ENCODE results near the gene EYS. TPM values are rescaled to one million over a fixed set of nuclear protein-coding genes. Genes with fewer than 3 reads are reported as not detected.

Gene EYS
- total RNA-seq, 1 donor from 2014 or later: not detected

DNA sequence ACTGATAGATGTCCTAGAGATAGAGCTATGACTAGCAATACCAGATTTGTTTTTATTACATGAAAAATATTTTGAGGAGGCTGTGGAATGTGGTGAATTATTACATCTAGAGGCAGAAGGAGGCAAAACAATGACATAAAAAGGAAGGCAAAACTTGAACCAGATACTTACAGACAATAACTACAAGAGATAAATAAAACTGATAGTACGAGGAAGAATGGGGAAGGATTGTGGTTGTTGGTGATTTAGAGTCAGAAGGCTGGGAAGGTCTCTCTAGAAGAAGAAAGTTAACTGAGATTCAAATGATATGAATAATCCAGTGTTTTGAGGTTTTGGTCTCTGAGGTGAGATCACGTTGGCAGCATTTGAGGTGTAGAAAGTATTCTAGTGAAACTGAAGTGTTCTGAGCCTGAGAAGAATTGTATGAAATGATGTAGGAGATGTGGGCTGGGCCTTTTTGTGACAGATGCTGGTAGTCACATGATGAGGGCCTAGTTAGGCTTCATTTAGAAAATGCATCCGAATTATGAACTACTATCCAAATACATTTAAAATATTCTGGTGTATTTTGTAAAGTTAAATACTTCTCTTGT lies 589.1 kb downstream of the EYS start:
- Mint-ChIP-seq H3K4me3 (ENCODE audit: unreplicated experiment) (no peak overlapping the region), H3K4me1 (ENCODE audit: unreplicated experiment) (no peaks in the 10 kb centered on the region), H3K27me3 (ENCODE audit: unreplicated experiment) (peaks cover 1% of the 10 kb centered on the region), H3K27ac (ENCODE audit: unreplicated experiment) (no peak overlapping the region), H3K36me3 (ENCODE audit: low read depth, unreplicated experiment) (no peaks in the 10 kb centered on the region), H3K9me3 (ENCODE audit: unreplicated experiment) (no peaks in the 10 kb centered on the region)
- TF ChIP-seq, protein P1, sequence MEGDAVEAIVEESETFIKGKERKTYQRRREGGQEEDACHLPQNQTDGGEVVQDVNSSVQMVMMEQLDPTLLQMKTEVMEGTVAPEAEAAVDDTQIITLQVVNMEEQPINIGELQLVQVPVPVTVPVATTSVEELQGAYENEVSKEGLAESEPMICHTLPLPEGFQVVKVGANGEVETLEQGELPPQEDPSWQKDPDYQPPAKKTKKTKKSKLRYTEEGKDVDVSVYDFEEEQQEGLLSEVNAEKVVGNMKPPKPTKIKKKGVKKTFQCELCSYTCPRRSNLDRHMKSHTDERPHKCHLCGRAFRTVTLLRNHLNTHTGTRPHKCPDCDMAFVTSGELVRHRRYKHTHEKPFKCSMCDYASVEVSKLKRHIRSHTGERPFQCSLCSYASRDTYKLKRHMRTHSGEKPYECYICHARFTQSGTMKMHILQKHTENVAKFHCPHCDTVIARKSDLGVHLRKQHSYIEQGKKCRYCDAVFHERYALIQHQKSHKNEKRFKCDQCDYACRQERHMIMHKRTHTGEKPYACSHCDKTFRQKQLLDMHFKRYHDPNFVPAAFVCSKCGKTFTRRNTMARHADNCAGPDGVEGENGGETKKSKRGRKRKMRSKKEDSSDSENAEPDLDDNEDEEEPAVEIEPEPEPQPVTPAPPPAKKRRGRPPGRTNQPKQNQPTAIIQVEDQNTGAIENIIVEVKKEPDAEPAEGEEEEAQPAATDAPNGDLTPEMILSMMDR (IDR thresholded peaks at IDR 0.05; ENCODE audit: unreplicated experiment): no peak
- no peak for DNase-seq (ENCODE audit: low spot score)

DNA sequence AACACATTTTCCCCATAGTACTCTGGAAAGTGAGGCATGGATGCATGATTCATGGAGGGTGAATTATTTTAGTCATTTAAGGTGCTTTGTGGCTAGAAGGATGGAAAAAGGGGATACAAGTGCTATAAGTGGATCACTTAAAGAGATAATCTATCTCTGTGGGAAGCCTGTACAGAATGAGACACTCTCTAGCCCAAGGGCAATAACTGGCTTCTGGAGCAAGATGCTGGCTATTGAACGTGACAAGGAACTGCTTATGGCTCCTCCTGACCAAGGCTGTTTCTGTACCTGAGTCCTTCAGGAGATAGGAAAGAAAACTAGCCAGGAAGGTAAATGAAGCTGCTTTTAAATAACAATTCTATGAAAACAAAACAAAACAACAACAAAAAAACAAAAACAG lies 590.7 kb downstream of the EYS start:
- H3K4me1 Mint-ChIP-seq (ENCODE audit: unreplicated experiment): no peaks in the 10 kb centered on the region
- TF ChIP-seq, protein P1 (IDR thresholded peaks at IDR 0.05; ENCODE audit: unreplicated experiment): no peak
- no peak overlapping the region for H3K4me3 Mint-ChIP-seq (ENCODE audit: unreplicated experiment)
- DNase-seq (ENCODE audit: low spot score): no peak
- H3K36me3 Mint-ChIP-seq (ENCODE audit: low read depth, unreplicated experiment): no peaks in the 10 kb centered on the region
- no peak overlapping the region for H3K27ac Mint-ChIP-seq (ENCODE audit: unreplicated experiment)
- H3K27me3 Mint-ChIP-seq (ENCODE audit: unreplicated experiment): peaks cover 1% of the 10 kb centered on the region
- H3K9me3 Mint-ChIP-seq (ENCODE audit: unreplicated experiment): no peaks in the 10 kb centered on the region

DNA sequence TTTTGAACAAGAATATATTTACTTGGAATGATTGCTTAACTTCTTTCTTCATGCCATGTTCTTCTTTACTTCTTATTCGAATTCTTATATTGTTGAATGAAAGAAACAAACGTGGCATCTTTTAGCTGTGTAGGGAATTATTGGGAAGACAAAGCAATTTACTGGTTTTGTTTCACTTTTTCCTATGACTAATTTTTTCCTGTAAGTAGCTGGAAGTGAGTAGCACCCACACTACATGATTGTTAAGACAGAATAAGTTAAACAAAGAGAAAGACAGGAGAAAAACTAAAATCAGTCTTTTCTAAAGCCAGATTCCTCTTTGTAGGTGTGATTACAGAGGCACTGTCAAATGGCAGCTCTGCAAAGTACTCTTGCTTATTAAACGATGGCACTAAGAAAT lies 593.4 kb downstream of the EYS start:
- no peaks in the 10 kb centered on the region for H3K27me3 Mint-ChIP-seq (ENCODE audit: unreplicated experiment)
- H3K4me3 Mint-ChIP-seq (ENCODE audit: unreplicated experiment): no peak overlapping the region
- TF ChIP-seq, protein P1 (IDR thresholded peaks at IDR 0.05; ENCODE audit: unreplicated experiment): no peak
- no peaks in the 10 kb centered on the region for H3K4me1 Mint-ChIP-seq (ENCODE audit: unreplicated experiment)
- DNase-seq (ENCODE audit: low spot score): no peak
- H3K9me3 Mint-ChIP-seq (ENCODE audit: unreplicated experiment): no peaks in the 10 kb centered on the region
- H3K36me3 Mint-ChIP-seq (ENCODE audit: low read depth, unreplicated experiment): no peaks in the 10 kb centered on the region
- H3K27ac Mint-ChIP-seq (ENCODE audit: unreplicated experiment): no peak overlapping the region

DNA sequence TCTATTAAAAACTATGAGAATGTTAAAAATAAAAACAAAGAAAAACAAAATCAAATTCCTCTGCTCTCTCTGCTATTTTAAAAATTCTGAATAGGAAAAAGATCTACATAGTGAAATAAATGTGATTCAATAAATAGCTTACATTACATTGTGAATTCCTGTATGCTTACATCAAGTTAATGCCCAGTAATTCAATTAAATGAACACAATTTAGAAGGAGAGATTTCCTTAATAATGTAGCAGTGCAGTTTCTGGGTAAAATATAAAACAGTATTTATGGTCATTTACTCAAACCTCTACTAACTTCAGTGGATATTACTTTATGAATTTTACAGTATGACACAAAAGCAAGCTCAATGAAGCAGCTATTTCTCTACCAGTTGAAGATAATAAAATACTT lies 594.6 kb downstream of the EYS start:
- Mint-ChIP-seq H3K27ac (ENCODE audit: unreplicated experiment) (no peak overlapping the region), H3K4me3 (ENCODE audit: unreplicated experiment) (no peak overlapping the region), H3K9me3 (ENCODE audit: unreplicated experiment) (no peaks in the 10 kb centered on the region), H3K27me3 (ENCODE audit: unreplicated experiment) (no peaks in the 10 kb centered on the region), H3K4me1 (ENCODE audit: unreplicated experiment) (no peaks in the 10 kb centered on the region), H3K36me3 (ENCODE audit: low read depth, unreplicated experiment) (no peaks in the 10 kb centered on the region)
- TF ChIP-seq, protein P1 (IDR thresholded peaks at IDR 0.05; ENCODE audit: unreplicated experiment): no peak
- no peak for DNase-seq (ENCODE audit: low spot score)

DNA sequence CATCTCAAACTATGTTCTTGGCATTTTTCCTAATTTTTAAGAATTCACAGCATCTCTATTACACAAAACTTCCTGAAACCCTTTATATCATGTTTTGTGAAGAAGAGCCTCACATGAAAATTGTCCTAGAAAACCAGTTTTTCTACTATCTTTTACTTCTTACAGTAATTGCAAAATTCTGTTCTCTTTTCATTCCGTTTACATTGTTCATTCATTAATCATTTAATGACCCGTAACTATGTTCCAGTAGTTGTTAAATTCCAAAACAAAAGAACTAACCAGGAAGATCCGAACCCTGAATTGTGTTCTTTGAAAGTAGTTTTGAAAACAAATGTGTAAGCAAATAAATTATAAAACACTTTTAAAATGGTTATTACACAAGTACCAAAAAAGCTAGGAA lies 597.0 kb downstream of the EYS start:
- no peaks in the 10 kb centered on the region for H3K9me3 Mint-ChIP-seq (ENCODE audit: unreplicated experiment)

More for the DNA sequence above, 597.0 kb downstream of the EYS start:
- DNase-seq (ENCODE audit: low spot score): no peak
- Mint-ChIP-seq H3K4me3 (ENCODE audit: unreplicated experiment) (no peak overlapping the region), H3K27me3 (ENCODE audit: unreplicated experiment) (no peaks in the 10 kb centered on the region), H3K36me3 (ENCODE audit: low read depth, unreplicated experiment) (no peaks in the 10 kb centered on the region), H3K27ac (ENCODE audit: unreplicated experiment) (no peak overlapping the region), H3K4me1 (ENCODE audit: unreplicated experiment) (no peaks in the 10 kb centered on the region)
- TF ChIP-seq, protein P1 (IDR thresholded peaks at IDR 0.05; ENCODE audit: unreplicated experiment): no peak

All from endothelial cell (in vitro differentiated cells).